Activated T-cell treated with anti-CD3 and anti-CD28 coated beads for 1 hour (primary cell): ENCODE measurements around the gene PCBP4.
"Not testable (repeated sequence)": the region's sequence is repeated elsewhere in the genome, so short reads cannot be mapped to it uniquely, and the experiment has no call there.

Experiments
- DNase-seq: peaks from one replicate; pipeline ENCODE4 v3.0.0-alpha.2; 2020; ENCODE audit warnings: low read depth

PCBP4 gene

DNA sequence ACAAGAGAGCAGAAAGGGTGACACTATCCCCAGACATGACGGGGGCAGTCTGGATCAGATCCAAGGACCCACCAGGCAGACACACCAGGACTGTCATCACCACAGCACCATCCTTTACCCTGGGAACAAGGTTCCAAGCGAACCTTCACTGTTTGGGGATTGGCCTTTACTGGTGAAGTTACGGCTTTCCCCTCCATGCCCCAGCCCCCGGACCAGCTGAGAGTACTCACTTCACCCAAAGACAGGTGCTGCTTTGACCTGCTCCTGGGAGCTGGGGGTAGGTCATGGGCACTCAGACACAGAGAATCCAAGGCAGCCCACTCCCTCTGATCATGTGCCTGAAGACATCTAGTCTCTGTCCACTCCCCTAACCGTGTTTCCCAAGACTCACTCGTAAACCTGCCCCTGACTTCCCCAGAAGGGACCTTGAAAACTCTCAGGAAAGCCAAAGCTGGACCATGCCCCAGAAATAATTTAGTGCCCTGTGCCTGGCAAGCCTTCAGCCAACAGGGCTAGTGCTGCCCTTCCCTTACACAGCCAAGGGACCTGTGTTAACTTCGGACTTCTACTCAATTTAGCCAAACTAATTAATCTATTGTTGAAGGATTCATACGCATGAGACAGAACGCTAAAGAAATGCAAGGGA lies 28.4 kb downstream of the PCBP4 start:
- DNase-seq: no peak

- no peak for DNase-seq
Observed at GRCh38 chr3:51937611-51938450, 29.4 kb downstream of the PCBP4 start.

GRCh38 chr3:51937014-51937413 lies 30.2 kb downstream of the PCBP4 start:
- DNase-seq: no peak

GRCh38 chr3:51935886-51936755 lies 31.1 kb downstream of the PCBP4 start:
- DNase-seq: no peak

- DNase-seq: no peak
Observed at GRCh38 chr3:51934991-51935885, 32.0 kb downstream of the PCBP4 start.

DNA sequence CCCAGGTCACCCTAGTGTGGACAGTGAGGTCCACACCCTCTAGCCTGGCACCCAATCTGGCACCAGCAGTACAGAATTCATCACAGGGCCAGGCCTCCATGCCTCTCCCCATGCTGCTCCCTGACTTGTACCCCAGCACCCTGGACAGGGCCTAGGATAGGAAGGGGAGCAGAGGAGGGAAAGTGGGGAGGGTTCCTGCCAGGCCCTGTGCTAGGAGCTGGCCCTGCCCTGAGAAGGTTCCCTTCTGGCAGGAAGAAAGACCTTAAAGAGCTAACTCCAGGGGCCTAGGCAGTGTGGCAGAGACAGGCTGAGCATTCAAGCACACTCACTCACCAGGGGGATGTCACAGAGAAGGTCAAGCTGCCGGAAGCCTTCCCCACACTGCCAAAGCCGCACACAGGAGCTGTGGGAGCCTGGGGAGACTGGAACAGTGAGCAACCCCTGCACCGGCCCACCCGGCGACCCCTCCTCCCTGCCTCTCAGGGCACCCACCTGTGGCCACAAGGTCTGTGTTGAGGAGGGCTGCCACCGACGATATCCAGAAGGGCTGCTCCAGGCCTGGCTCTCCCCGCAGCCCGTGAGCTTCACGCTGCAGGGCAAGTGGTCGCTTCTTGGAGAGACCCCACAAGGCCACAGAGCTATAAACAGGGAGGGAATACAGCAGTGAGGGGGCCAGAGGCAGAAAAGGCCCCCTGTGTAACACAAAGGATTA lies 33.0 kb downstream of the PCBP4 start:
- DNase-seq: no peak

- DNase-seq: no peak
Observed at GRCh38 chr3:51933471-51934138, 33.6 kb downstream of the PCBP4 start.

DNA sequence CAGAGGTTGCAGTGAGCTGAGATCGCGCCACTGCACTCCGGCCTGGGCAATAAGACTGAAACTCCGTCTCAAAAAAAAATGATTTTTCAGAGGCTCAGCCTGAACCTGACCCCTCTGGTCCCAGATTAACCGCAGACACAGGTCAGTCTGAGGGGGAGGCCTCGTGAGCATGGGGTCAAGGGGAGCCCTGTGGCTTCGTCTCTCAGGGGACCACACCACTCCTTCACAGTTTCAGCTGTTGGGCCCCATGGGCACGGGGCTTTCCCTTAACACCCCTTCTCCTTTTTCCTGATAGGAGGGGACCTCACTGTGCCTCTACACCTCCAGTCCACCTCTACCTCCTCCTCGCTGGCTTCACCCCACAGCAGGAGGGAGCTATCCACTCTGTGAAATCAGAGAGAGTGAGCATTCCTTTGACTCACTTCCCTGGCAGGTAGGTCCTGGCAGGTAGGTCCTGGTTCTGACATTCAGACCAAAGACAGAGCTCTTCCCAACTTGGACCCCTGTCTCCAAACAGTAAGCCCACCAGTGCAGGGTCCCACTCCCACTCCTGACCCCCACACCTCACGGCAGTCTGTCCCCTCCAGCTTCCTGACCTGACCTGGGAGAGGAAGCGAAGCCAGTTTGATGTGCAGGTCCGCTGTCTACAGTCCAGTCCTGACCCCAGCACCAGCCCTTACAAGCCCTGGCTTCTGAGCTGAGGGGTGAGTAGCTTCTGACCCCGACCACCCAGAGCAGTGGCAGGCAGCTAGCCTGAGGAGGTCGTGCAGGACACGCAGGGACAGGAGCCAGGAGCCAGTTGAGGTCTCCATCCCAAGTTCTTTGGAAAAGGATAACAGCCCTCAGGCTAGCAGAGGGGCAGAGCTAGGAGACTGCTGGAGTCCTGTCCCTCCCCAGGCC lies 34.5 kb downstream of the PCBP4 start:
- DNase-seq: no peak

DNA sequence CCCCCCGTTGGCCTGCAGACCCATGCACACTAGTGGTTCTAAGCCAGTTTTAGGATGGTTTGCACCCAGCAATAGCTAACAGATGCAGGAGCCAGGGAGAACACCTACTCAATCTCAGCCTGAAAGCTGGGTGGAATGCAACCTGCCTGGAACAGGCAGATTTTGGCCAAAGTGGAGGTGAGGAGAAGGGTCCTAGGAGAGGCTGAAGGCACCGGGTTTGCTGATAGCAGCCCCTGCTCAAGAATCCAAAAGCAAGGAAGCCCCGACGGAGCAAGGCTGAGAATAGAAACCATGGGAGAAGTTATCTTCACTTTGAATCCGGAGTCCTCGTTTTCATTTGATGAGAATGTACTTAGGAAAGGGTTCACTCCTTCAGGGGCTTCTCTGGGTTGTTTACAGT lies 35.5 kb downstream of the PCBP4 start:
- no peak for DNase-seq

DNA sequence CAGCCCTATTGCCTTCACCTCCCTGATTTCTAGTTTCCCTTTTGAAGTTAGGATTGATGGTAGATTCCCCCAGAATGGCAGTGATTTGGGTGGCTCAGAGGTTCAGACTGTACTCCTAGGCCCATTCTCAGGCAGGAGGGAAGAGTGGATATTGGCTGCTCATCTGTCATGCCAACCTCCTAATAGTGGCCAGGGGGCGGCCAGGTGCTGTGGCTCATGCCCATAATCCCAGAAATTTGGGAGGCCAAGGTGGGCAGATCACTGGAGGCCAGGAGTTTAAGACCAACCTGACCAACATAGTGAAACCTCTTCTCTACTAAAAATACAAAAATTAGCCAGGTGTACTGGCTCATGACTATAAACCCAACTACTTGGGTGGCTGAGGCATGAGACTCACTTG lies 36.8 kb downstream of the PCBP4 start:
- DNase-seq: no peak

GRCh38 chr3:51929420-51930003 lies 37.7 kb downstream of the PCBP4 start:
- DNase-seq: no peak

GRCh38 chr3:51928981-51929380 lies 38.3 kb downstream of the PCBP4 start:
- DNase-seq: not testable (repeated sequence)

- no peak for DNase-seq
Observed at GRCh38 chr3:51928438-51928837, 38.8 kb downstream of the PCBP4 start.

DNA sequence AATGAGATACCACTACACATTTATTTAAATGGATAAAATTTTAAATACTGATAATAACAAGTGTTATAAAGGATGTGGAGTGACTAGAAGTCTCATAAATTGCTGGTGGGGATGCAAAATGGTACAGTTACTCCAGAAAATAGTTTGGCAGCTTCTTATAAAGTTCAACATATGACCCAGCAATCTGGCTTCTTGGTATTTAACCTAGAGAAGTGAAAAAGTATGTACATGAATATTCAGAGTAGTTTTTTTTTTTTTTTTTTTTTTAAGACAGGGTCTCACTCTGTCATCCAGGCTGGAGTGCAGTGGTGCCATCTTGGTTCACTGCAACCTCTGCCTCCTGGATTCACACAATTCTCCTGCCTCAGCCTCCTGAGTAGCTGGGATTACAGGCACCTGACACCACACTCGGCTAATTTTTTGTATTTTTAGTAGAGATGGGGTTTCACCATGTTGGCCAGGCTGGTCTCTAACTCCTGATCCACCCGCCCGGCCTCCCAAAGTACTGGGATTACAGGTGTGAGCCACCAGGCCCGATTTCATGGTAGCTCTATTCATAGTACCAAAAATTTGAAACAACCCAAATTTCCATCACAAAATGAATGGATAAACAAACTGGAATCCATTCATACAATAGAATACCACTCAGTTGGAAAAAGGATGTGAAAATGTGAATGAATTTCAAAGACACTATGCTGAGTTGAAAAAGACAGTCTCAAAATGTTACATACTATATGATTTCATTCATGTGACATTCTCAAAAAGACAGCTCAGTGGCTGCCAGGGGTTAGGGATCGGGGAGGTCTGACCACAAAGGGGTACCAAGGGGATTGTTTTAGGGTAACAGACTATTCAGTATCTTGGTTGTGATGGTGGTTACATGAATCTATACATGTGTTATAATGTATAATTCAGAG lies 39.9 kb downstream of the PCBP4 start:
- no peak for DNase-seq

DNA sequence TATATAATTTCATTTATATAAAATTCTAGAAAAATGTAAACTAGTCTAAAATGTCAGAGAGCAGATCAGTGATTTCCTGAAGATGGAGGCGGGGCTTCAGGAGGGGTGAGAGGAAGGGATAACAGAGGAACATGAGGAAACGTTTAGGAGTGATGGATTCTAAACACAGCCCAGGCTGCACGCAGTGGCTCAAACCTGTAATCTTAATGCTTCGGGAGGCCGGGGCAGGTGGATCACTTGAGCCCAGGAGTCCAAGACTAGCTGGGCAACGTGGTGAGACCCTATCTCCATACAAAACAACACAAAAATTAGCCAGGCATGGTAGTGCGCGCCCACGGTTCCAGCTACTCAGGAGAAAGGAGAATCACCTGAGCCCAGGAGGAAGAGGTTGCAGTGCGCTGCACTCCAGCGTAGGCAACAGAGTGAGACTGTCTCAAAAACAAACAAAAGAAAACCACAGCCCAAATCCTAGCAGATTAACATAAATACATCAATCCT lies 46.1 kb downstream of the PCBP4 start:
- no peak for DNase-seq

DNA sequence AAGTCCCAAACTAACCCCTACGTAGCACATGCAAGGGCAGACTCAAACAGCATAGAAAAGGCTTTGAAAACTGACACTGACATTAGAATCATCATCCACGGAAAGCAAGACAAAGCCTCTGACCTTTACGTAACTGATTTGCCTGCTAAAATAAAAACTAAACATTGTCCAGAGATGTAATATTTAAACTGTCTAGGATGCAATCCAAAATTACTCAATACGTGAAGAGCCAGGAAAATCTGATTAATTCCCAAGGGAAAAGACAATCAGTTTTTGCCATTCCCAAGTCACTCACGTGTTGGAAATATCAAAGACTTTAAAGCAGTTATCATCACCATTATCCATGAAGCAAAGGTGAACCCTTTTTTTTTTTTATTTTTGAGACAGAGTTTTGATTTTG lies 50.8 kb downstream of the PCBP4 start:
- no peak for DNase-seq

DNA sequence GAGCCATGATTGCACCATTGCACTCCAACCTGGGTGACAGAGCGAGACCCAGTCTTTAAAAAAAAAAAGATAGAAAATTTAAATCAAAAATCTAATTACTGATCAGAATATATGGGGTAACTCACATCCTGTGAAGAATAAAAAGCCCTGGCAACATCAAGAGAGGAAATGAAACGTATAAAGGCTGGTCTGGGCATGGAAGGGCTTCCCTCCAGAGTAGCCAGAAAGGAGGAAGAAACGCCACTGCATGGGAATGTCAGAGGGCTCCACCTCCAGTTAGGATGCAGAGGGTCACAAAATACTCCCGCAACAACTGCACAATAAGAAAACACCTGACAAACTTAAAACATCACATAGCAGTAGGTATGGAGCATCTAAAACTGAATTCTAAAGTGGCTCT lies 59.2 kb downstream of the PCBP4 start:
- no peak for DNase-seq
